ENCODE measurements around the gene FAM83C.
"Not testable (repeated sequence)": the region's sequence is repeated elsewhere in the genome, so short reads cannot be mapped to it uniquely, and the experiment has no call there.

Gene FAM83C

DNA sequence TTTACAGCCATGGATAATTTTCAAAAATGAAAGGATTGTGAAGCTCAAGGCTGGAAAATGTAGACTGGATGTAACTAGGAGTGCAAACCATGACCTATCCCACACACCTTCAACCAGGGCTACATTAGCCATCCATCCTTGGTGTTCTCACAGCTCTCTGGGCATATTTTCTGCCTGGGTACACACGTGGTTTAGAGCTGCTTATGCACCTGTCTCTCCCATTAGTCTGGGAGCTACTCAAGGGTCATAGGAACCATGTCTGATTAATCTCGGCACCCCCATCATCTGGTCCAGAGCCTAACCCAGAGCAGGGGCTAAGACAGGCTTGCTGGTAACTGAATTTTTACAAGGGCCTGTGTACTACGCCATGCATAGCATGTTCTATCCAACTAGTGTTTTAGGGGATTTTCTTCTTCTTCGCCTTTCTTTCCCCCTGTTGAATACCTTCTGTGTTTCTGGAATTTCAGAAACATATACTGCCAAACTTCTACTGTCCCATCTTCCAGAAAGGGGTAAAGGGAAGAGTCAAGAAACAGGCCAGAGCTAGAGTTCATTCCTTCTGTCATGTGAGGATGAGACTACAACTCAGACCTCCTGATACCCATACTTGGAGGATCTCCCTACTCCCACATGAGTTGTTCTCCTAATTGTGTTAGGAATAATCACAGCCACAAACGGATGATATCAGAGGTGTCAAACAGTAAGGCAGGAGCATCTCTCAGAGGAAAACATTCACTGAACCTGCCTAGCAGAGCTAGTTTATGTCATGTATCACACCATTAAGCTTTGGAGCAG, 25.4 kb upstream of the FAM83C start:
- Histone ChIP-seq H3K36me3 (ENCODE audit: insufficient read depth, insufficient read length, low read length) (peaks cover 4% of the 10 kb centered on the region), H3K27me3 (ENCODE audit: insufficient read depth, insufficient read length) (no peaks in the 10 kb centered on the region), H3K9me3 (ENCODE audit: insufficient read depth, low read length) (no peaks in the 10 kb centered on the region), H3K4me3 (ENCODE audit: insufficient read length, low read depth) (no peak overlapping the region), H3K4me1 (ENCODE audit: insufficient read depth, insufficient read length) (peaks cover 5% of the 10 kb centered on the region), H3K9ac (ENCODE audit: insufficient read length, low read depth) (no peak overlapping the region)
- DNase-seq (ENCODE audit: low read depth, low spot score): no peak
- TF ChIP-seq SUZ12 (IDR thresholded peaks at IDR 0.05; ENCODE audit: extremely low read depth, insufficient read depth, insufficient read length): no peak
- no peak for TF ChIP-seq YY1 (IDR thresholded peaks at IDR 0.05; ENCODE audit: insufficient read depth, insufficient read length)
- no peak for TF ChIP-seq ZNF274 (IDR thresholded peaks at IDR 0.05; ENCODE audit: low read depth, low read length)

DNA sequence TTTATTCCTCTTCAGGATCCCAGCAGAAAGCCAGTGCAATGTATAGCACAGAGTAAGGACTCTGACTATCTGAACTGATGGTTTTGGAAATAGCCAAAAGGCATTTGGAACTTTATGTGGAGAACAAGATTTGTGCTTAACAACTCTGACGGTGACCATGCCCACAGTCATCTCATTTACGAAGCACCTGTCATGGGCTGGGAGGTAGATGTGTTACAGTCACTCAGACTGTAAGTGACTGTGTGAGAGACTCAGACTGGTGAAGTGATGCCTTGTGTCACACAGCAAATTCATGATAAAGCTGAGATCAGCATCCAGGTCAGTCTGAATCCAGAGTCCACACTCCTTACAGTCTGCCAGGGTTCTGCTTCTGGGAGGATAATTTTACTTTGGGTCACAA, 23.9 kb upstream of the FAM83C start:
- Histone ChIP-seq H3K27me3 (ENCODE audit: insufficient read depth, insufficient read length) (no peaks in the 10 kb centered on the region), H3K4me1 (ENCODE audit: insufficient read depth, insufficient read length) (peaks cover 5% of the 10 kb centered on the region), H3K9ac (ENCODE audit: insufficient read length, low read depth) (no peak overlapping the region), H3K36me3 (ENCODE audit: insufficient read depth, insufficient read length, low read length) (peaks cover 4% of the 10 kb centered on the region), H3K4me3 (ENCODE audit: insufficient read length, low read depth) (no peak overlapping the region), H3K9me3 (ENCODE audit: insufficient read depth, low read length) (no peaks in the 10 kb centered on the region)
- DNase-seq (ENCODE audit: low read depth, low spot score): no peak
- TF ChIP-seq ZNF274 (IDR thresholded peaks at IDR 0.05; ENCODE audit: low read depth, low read length) (no peak), YY1 (IDR thresholded peaks at IDR 0.05; ENCODE audit: insufficient read depth, insufficient read length) (no peak), SUZ12 (IDR thresholded peaks at IDR 0.05; ENCODE audit: extremely low read depth, insufficient read depth, insufficient read length) (no peak)

DNA sequence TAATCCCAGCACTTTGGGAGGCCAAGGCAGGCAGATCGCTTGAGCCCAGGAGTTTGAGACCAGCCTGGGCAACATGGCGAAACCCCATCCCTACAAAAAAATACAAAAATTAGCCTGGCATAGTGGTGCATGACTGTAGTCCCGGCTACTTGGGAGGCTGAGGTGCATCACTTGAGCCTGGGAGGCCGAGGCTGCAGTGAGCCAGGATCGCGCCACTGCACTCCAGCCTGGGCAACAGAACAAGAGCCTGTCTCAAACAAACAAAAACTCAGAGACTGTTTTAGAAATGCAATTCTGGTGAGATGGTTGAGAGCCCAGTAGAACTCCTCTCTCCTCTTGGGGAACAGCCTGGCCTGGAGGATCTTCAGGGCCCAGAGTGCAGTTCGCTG, 23.4 kb upstream of the FAM83C start:
- H3K27me3 ChIP-seq (ENCODE audit: insufficient read depth, insufficient read length); H3K4me3 ChIP-seq (ENCODE audit: insufficient read length, low read depth); H3K36me3 ChIP-seq (ENCODE audit: insufficient read depth, insufficient read length, low read length); DNase-seq (ENCODE audit: low read depth, low spot score); H3K9me3 ChIP-seq (ENCODE audit: insufficient read depth, low read length); H3K4me1 ChIP-seq (ENCODE audit: insufficient read depth, insufficient read length); H3K9ac ChIP-seq (ENCODE audit: insufficient read length, low read depth): not testable (repeated sequence)

DNA sequence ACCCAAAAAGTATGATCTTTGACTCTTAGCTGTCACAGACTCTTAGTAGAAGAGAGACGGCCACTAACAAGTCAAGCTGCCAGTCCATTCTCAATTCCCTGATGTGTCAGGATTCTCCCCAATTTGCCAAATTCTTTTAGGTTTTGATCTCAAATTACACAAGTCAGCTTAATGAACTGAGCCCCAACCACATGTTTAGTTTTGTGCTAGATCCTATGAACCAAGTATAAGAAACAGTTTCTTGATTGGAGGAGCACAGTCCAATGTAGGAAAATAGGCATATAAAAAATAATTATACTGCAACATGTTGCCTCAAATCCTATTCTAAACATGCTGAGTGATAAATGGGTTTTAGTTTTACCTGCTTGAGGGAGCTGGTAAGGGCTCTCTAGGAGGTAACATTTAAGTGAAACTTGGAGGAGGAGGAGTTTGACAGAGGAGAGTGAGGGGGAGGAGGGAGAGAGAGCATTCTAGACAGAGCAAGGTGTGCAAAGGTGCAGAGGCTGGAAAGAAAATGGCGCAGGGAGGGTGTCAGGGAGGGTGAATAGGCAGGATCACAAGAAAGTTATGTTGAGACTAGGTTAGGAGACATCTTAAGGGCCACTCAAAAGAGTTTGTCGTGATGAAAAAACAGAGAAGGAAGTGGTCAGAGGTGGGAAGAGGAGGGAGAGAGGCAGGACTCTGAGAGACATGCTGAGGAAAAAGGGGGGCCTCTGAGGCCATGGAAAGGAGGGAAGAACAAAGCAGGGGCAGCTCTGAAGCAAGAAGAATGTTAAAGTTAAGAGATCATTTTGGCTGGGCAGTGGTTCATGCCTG, 22.8 kb upstream of the FAM83C start:
- H3K9me3 ChIP-seq (ENCODE audit: insufficient read depth, low read length): no peaks in the 10 kb centered on the region
- no peaks in the 10 kb centered on the region for H3K27me3 ChIP-seq (ENCODE audit: insufficient read depth, insufficient read length)
- TF ChIP-seq SUZ12 (IDR thresholded peaks at IDR 0.05; ENCODE audit: extremely low read depth, insufficient read depth, insufficient read length): no peak
- TF ChIP-seq YY1 (IDR thresholded peaks at IDR 0.05; ENCODE audit: insufficient read depth, insufficient read length): no peak
- TF ChIP-seq ZNF274 (IDR thresholded peaks at IDR 0.05; ENCODE audit: low read depth, low read length): no peak
- no peaks in the 10 kb centered on the region for H3K4me1 ChIP-seq (ENCODE audit: insufficient read depth, insufficient read length)
- peaks cover 5% of the 10 kb centered on the region for H3K36me3 ChIP-seq (ENCODE audit: insufficient read depth, insufficient read length, low read length)
- no peak overlapping the region for H3K9ac ChIP-seq (ENCODE audit: insufficient read length, low read depth)
- no peak for DNase-seq (ENCODE audit: low read depth, low spot score)
- no peak overlapping the region for H3K4me3 ChIP-seq (ENCODE audit: insufficient read length, low read depth)

DNA sequence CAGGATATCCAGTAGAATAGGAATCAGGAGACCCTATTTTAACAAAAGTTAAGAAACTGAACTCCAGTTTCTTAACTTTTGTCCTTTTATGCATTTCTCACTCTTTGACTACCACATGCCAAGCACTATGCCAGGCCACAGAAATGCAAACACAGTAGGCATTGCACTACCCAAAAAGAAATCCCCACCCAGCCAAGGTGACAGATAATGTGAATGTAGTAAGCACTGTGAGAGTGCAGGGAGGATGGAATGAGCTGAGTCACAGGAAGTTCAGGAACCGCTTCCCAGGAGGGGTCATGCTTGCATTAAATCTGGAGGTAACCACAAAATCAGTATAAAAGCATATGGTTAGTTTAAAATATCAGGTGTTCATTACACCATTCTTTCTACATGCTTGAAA, 20.1 kb upstream of the FAM83C start:
- Histone ChIP-seq H3K4me1 (ENCODE audit: insufficient read depth, insufficient read length) (no peaks in the 10 kb centered on the region), H3K36me3 (ENCODE audit: insufficient read depth, insufficient read length, low read length) (peaks cover 17% of the 10 kb centered on the region), H3K27me3 (ENCODE audit: insufficient read depth, insufficient read length) (no peaks in the 10 kb centered on the region), H3K9me3 (ENCODE audit: insufficient read depth, low read length) (no peaks in the 10 kb centered on the region), H3K4me3 (ENCODE audit: insufficient read length, low read depth) (no peak overlapping the region), H3K9ac (ENCODE audit: insufficient read length, low read depth) (no peak overlapping the region)
- peak; percentile 30 for DNase-seq (ENCODE audit: low read depth, low spot score)
- no peak for TF ChIP-seq ZNF274 (IDR thresholded peaks at IDR 0.05; ENCODE audit: low read depth, low read length)
- no peak for TF ChIP-seq YY1 (IDR thresholded peaks at IDR 0.05; ENCODE audit: insufficient read depth, insufficient read length)
- no peak for TF ChIP-seq SUZ12 (IDR thresholded peaks at IDR 0.05; ENCODE audit: extremely low read depth, insufficient read depth, insufficient read length)

DNA sequence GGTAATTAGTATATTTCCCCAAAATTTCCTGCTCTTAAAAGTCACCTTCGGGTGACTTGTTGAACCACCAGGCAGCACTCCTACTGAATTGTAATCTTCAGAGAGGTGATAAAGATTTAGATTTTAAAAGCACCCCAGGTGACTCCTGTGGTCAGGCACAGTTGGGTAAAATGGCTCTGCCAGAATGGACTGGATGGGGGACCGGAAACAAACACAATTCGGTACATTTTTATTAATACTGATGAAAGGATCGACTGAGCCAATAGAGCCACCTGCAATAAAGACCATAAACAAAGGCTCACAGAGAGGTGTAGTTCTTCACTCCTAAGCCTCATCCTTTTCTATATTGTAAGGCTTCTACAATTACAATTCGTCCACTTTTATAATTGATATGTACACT, 19.6 kb upstream of the FAM83C start:
- Histone ChIP-seq H3K36me3 (ENCODE audit: insufficient read depth, insufficient read length, low read length) (peaks cover 17% of the 10 kb centered on the region), H3K9ac (ENCODE audit: insufficient read length, low read depth) (no peak overlapping the region), H3K27me3 (ENCODE audit: insufficient read depth, insufficient read length) (no peaks in the 10 kb centered on the region), H3K4me1 (ENCODE audit: insufficient read depth, insufficient read length) (peaks cover under 1% of the 10 kb centered on the region), H3K4me3 (ENCODE audit: insufficient read length, low read depth) (no peak overlapping the region), H3K9me3 (ENCODE audit: insufficient read depth, low read length) (no peaks in the 10 kb centered on the region)
- TF ChIP-seq ZNF274 (IDR thresholded peaks at IDR 0.05; ENCODE audit: low read depth, low read length) (no peak), SUZ12 (IDR thresholded peaks at IDR 0.05; ENCODE audit: extremely low read depth, insufficient read depth, insufficient read length) (no peak)
- DNase-seq (ENCODE audit: low read depth, low spot score): no peak

DNA sequence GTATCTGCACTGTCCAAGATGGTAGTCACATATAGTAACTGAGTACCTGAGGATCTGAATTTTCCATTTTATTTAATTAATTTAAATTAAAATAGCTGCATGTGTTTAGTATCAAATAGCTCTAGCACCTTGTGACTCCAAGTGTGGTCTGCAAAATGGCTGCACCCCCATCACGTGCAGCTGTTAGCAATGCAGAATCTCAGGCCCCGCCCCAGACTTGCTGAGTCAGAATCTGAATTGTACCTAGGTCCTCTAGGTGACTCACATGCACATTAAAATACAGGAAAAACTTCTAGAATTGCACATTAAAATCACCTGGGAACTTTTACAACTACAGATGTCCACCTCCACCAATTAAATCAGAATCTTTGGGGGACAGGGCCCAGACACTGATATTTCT, 19.2 kb upstream of the FAM83C start:
- Histone ChIP-seq H3K4me1 (ENCODE audit: insufficient read depth, insufficient read length) (peaks cover 4% of the 10 kb centered on the region), H3K27me3 (ENCODE audit: insufficient read depth, insufficient read length) (no peaks in the 10 kb centered on the region), H3K9ac (ENCODE audit: insufficient read length, low read depth) (no peak overlapping the region), H3K9me3 (ENCODE audit: insufficient read depth, low read length) (no peaks in the 10 kb centered on the region), H3K36me3 (ENCODE audit: insufficient read depth, insufficient read length, low read length) (peaks cover 20% of the 10 kb centered on the region), H3K4me3 (ENCODE audit: insufficient read length, low read depth) (no peak overlapping the region)
- TF ChIP-seq ZNF274 (IDR thresholded peaks at IDR 0.05; ENCODE audit: low read depth, low read length) (no peak), YY1 (IDR thresholded peaks at IDR 0.05; ENCODE audit: insufficient read depth, insufficient read length) (no peak), SUZ12 (IDR thresholded peaks at IDR 0.05; ENCODE audit: extremely low read depth, insufficient read depth, insufficient read length) (no peak)
- DNase-seq (ENCODE audit: low read depth, low spot score): no peak

All from NT2/D1 (cell line).